NCI-H526 (cell line): ENCODE data around the gene SLC38A1.
"Not testable (repeated sequence)": the region's sequence is repeated elsewhere in the genome, so short reads cannot be mapped to it uniquely, and the experiment has no call there.

ENCODE experiments used
- DNase-seq, 2 experiments: peaks; one replicate each; lab custom pipeline; 2025; lab: John Stamatoyannopoulos, UW

Gene SLC38A1

GRCh38 chr12:46207644-46208043, 61.2 kb downstream of the SLC38A1 start:
- DNase-seq, result no peak

- no peak for DNase-seq
Measured at GRCh38 chr12:46206471-46206870, 62.4 kb downstream of the SLC38A1 start.

- no peak for DNase-seq
Measured at GRCh38 chr12:46205294-46205693, 63.5 kb downstream of the SLC38A1 start.

- DNase-seq, result no peak
Measured at GRCh38 chr12:46201284-46201789, 67.5 kb downstream of the SLC38A1 start.

GRCh38 chr12:46200551-46200950, 68.3 kb downstream of the SLC38A1 start:
- DNase-seq, result no peak

- DNase-seq, result no peak
Measured at GRCh38 chr12:46198913-46199312, 69.9 kb downstream of the SLC38A1 start.

GRCh38 chr12:46197883-46198282, 71.0 kb downstream of the SLC38A1 start:
- no peak for DNase-seq

GRCh38 chr12:46190533-46190932, 78.3 kb downstream of the SLC38A1 start:
- DNase-seq, result not testable (repeated sequence)

GRCh38 chr12:46188170-46188569, 80.7 kb downstream of the SLC38A1 start:
- no peak for DNase-seq

- DNase-seq, result no peak
Measured at GRCh38 chr12:46187023-46187422, 81.8 kb downstream of the SLC38A1 start.

GRCh38 chr12:46186088-46186487, 82.8 kb downstream of the SLC38A1 start:
- no peak for DNase-seq

- no peak for DNase-seq
Measured at GRCh38 chr12:46185686-46186085, 83.2 kb downstream of the SLC38A1 start.

- no peak for DNase-seq
Measured at GRCh38 chr12:46184798-46185595, 83.8 kb downstream of the SLC38A1 start.

GRCh38 chr12:46183112-46183511, 85.7 kb downstream of the SLC38A1 start:
- DNase-seq, result no peak

GRCh38 chr12:46181465-46181864, 87.4 kb downstream of the SLC38A1 start:
- DNase-seq, result no peak

- peak in 1 of 2 experiments; percentile 37 for DNase-seq
Measured at GRCh38 chr12:46179693-46180452, 89.0 kb downstream of the SLC38A1 start.

GRCh38 chr12:46177837-46178608, 90.8 kb downstream of the SLC38A1 start:
- DNase-seq, result no peak

GRCh38 chr12:46177025-46177424, 91.8 kb downstream of the SLC38A1 start:
- peak in 1 of 2 experiments; percentile 19 for DNase-seq

GRCh38 chr12:46174919-46175318, 93.9 kb downstream of the SLC38A1 start:
- no peak for DNase-seq

GRCh38 chr12:46174061-46174662, 94.7 kb downstream of the SLC38A1 start:
- DNase-seq, result no peak

- no peak for DNase-seq
Measured at GRCh38 chr12:46168426-46168825, 100.4 kb downstream of the SLC38A1 start.

GRCh38 chr12:46167412-46167811, 101.4 kb downstream of the SLC38A1 start:
- no peak for DNase-seq
